ENCODE results near the gene ANKFN1. TPM values are rescaled to one million over a fixed set of nuclear protein-coding genes. Genes with fewer than 3 reads are reported as not detected.

Gene ANKFN1
- total RNA-seq, 1 experiment from 2014 or later = not detected

- intact Hi-C loops (cut with micrococcal nuclease; ENCODE audit: unreplicated experiment) = loop anchor here (5.0 kb wide), 1 partner anchor 220 kb away; no protein-coding TSS in a partner anchor
- Histone ChIP-seq H3K27ac (ENCODE audit: low read length) (no peak overlapping the region), H3K4me1 (ENCODE audit: control insufficient read depth, insufficient read depth, low read length) (no peaks in the 10 kb centered on the region), H3K36me3 (ENCODE audit: control insufficient read depth, insufficient read depth, low read length) (no peaks in the 10 kb centered on the region), H3K4me3 (ENCODE audit: low read depth in 2 of 2, low read length in 2 of 2) (no peak overlapping the region), H3K9me3 (ENCODE audit: control insufficient read depth, insufficient read depth, low read depth, low read length) (no peaks in the 10 kb centered on the region), H3K27me3 (ENCODE audit: control insufficient read depth, insufficient read depth, low read length) (peaks cover 2% of the 10 kb centered on the region; the same call in 1 of the 2 replicates)
- ChIA-PET POLR2A (no interaction called here), CTCF (no interaction called here)
- TF ChIP-seq TCF7L2 (IDR thresholded peaks at IDR 0.05; ENCODE audit: low read depth, low read length) = no peak
- TF ChIP-seq POLR2AphosphoS5 (IDR thresholded peaks at IDR 0.05; ENCODE audit: low read depth, low read length) = no peak
- no peak for TF ChIP-seq REST (IDR thresholded peaks at IDR 0.05; ENCODE audit: insufficient read depth in 1 of 2, low read depth in 2 of 2, low read length in 1 of 2)
- TF ChIP-seq SIN3A (IDR thresholded peaks at IDR 0.05; ENCODE audit: borderline replicate concordance, insufficient read depth, low read depth, low read length) = no peak
- TF ChIP-seq, protein P1, sequence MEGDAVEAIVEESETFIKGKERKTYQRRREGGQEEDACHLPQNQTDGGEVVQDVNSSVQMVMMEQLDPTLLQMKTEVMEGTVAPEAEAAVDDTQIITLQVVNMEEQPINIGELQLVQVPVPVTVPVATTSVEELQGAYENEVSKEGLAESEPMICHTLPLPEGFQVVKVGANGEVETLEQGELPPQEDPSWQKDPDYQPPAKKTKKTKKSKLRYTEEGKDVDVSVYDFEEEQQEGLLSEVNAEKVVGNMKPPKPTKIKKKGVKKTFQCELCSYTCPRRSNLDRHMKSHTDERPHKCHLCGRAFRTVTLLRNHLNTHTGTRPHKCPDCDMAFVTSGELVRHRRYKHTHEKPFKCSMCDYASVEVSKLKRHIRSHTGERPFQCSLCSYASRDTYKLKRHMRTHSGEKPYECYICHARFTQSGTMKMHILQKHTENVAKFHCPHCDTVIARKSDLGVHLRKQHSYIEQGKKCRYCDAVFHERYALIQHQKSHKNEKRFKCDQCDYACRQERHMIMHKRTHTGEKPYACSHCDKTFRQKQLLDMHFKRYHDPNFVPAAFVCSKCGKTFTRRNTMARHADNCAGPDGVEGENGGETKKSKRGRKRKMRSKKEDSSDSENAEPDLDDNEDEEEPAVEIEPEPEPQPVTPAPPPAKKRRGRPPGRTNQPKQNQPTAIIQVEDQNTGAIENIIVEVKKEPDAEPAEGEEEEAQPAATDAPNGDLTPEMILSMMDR (IDR thresholded peaks at IDR 0.05) = no peak
- in situ Hi-C loops (cut with HindIII; ENCODE audit: low pct_unique_long_range_greater_than_20kb, low sequenced_read_pairs) = no loop called here
- ATAC-seq (no peak), DNase-seq (ENCODE audit: low read depth, low spot score) (no peak)
- no TSS peak for BruUV-seq (replicated peaks)
Observed at GRCh38 chr17:56497132-56497531, 343.9 kb downstream of the ANKFN1 start.

DNA sequence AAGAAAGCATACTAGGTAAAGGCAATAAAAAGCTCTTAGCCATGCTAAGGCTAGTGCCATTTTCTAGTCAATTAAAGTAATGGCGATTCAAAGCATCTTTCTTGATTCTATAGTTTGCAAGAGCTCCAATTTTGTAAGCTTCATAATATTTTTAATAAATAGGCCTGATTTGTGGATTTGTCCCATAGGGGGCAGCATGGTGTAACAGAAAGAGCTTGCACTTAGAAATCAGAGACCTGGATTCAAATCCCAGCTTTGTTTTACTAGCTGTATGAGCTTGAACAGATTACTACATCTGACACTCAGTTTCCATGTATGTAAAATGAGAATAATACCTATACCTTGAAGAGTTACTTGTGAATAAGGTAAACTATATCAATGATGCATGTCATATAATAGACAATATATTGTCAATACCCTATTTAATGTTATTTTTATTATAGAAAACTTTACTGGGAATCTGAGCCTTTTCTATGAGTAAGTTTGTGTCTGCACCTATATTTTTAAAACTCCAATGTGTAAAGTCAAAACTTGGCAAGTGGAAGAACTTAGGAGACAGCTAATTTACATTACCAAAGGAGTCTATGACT is 346.6 kb downstream of the ANKFN1 start:
- Histone ChIP-seq H3K4me1 (ENCODE audit: control insufficient read depth, insufficient read depth, low read length) (no peaks in the 10 kb centered on the region), H3K27ac (ENCODE audit: low read length) (no peak overlapping the region), H3K9me3 (ENCODE audit: control insufficient read depth, insufficient read depth, low read depth, low read length) (no peaks in the 10 kb centered on the region), H3K27me3 (ENCODE audit: control insufficient read depth, insufficient read depth, low read length) (0 out of 2 replicates have a peak, but pooled peaks cover 2% of the 10 kb centered on the region), H3K4me3 (ENCODE audit: low read depth in 2 of 2, low read length in 2 of 2) (no peak overlapping the region), H3K36me3 (ENCODE audit: control insufficient read depth, insufficient read depth, low read length) (no peaks in the 10 kb centered on the region)
- TF ChIP-seq POLR2AphosphoS5 (IDR thresholded peaks at IDR 0.05; ENCODE audit: low read depth, low read length) = no peak
- TF ChIP-seq REST (IDR thresholded peaks at IDR 0.05; ENCODE audit: insufficient read depth in 1 of 2, low read depth in 2 of 2, low read length in 1 of 2) = no peak
- TF ChIP-seq SIN3A (IDR thresholded peaks at IDR 0.05; ENCODE audit: borderline replicate concordance, insufficient read depth, low read depth, low read length) = no peak
- TF ChIP-seq, protein P1 (IDR thresholded peaks at IDR 0.05) = peak; percentile 57; the same call in 1 of the 2 replicates
- no peak for TF ChIP-seq TCF7L2 (IDR thresholded peaks at IDR 0.05; ENCODE audit: low read depth, low read length)
- in situ Hi-C loops (cut with HindIII; ENCODE audit: low pct_unique_long_range_greater_than_20kb, low sequenced_read_pairs) (no loop called here), intact Hi-C loops (cut with micrococcal nuclease; ENCODE audit: unreplicated experiment) (loop anchor here (5.0 kb wide), 1 partner anchor 217 kb away; no protein-coding TSS in a partner anchor)
- no TSS peak for BruUV-seq (replicated peaks)
- ChIA-PET POLR2A (interaction anchor here (0.6 kb wide), 1 partner anchor 1874 kb away, joined by 3 read pairs; no protein-coding TSS in a partner anchor), CTCF (interaction anchor here (0.5 to 1.5 kb wide), 7 partner anchors 12 to 1404 kb away, joined by 3 to 15 read pairs (median 4); no protein-coding TSS in a partner anchor)
- DNase-seq (ENCODE audit: low read depth, low spot score) = peak; percentile 12
- ATAC-seq = no peak
